Neural progenitor cell (in vitro differentiated cells): ENCODE data around the gene P2RX1.

Experiments
- CTCF ChIP-seq: fragments of 200-600 bp; sonication (generic); IDR thresholded peaks from 2 replicates; pipeline ENCODE4 v1.5.1; 2017; ENCODE audit warnings: antibody characterized with exemption, mild to moderate bottlenecking
- EZH2phosphoT487 ChIP-seq: fragments of 200-600 bp; sonication (generic); IDR thresholded peaks from 2 replicates; pipeline ENCODE4 v1.6.1; 2017; ENCODE audit warnings: antibody characterized with exemption

GRCh38 chr17:3890878-3891219, 25.4 kb downstream of the P2RX1 start:
- no peak for TF ChIP-seq CTCF
- no peak for TF ChIP-seq EZH2phosphoT487
